Measurements from ENCODE around the gene TYRP1.

The TYRP1 gene

GRCh38 chr9:12735665-12736064 is 42.5 kb downstream of the TYRP1 start:
- DNase-seq (ENCODE audit: low read depth) = no peak

GRCh38 chr9:12737871-12738270 is 44.7 kb downstream of the TYRP1 start:
- no peak for DNase-seq (ENCODE audit: low read depth)

GRCh38 chr9:12739014-12739652 is 45.9 kb downstream of the TYRP1 start:
- DNase-seq (ENCODE audit: low read depth) = no peak

- DNase-seq (ENCODE audit: low read depth) = no peak
These were observed 47.7 kb downstream of the TYRP1 start for GRCh38 chr9:12740845-12741244.

GRCh38 chr9:12748016-12748415 is 54.8 kb downstream of the TYRP1 start:
- DNase-seq (ENCODE audit: low read depth) = no peak

GRCh38 chr9:12748954-12749353 is 55.8 kb downstream of the TYRP1 start:
- DNase-seq (ENCODE audit: low read depth) = no peak

GRCh38 chr9:12753931-12754330 is 60.7 kb downstream of the TYRP1 start:
- DNase-seq (ENCODE audit: low read depth) = no peak

- DNase-seq (ENCODE audit: low read depth) = no peak
These were observed 66.6 kb downstream of the TYRP1 start for GRCh38 chr9:12759761-12760160.

Measured in stimulated activated CD8-positive, alpha-beta memory T cell treated with anti-CD3 and anti-CD28 coated beads, Interleukin-12 subunit alpha, Interleukin-12 subunit beta, amount 100 ng/mL, for 4 hours (primary cell).